WI38 (cell line): ENCODE results near the gene ZP1.

Experiments used
- H3K4me3 ChIP-seq: 2 replicates; pipeline ENCODE4 v1.5.1; 2011; ENCODE audit warnings: low read depth, mild to moderate bottlenecking, control low read depth, low read length
- TF ChIP-seq, protein P1 (sequence below): IDR thresholded peaks from 2 replicates; pipeline ENCODE4 v1.5.1; 2012; ENCODE audit warnings: low read depth, mild to moderate bottlenecking, control low read depth, low read length

ZP1 gene

DNA sequence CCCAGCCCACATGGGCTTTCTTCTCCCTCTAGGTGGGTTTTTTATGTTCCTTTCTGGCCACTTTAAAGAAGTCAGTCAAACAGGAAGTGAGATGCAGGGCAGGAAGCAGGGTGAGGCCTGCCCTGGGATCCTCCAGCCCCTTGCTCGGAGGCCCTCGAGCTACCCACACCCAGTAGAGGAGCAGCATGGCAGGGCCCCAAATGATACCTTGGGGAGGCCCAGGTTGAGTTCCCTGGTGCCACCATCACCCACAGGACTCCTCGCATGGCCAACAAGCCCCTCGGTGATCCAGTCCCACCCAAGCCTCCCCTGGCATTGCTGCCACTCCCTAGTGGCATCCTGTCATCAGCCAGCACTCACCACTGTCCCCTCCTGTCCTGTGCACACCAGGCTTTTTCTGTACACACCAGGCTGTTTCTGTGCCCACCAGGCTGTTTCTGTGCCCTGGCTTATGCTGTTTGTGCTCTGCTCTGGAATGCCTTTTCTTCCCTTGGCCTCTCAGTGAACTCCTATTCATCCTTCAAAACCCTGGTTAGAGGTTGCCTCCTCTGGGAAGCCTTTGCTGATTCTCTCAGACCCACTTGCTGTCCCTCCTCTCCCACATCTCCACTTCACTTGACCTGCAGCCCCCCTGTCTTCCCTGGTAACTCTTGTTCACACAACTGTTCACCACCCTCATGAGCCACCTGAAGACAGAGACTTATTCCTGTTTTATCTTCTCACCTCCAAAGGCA is 8.4 kb upstream of the ZP1 start:
- H3K4me3 ChIP-seq = no peak overlapping the region
- TF ChIP-seq, protein P1, sequence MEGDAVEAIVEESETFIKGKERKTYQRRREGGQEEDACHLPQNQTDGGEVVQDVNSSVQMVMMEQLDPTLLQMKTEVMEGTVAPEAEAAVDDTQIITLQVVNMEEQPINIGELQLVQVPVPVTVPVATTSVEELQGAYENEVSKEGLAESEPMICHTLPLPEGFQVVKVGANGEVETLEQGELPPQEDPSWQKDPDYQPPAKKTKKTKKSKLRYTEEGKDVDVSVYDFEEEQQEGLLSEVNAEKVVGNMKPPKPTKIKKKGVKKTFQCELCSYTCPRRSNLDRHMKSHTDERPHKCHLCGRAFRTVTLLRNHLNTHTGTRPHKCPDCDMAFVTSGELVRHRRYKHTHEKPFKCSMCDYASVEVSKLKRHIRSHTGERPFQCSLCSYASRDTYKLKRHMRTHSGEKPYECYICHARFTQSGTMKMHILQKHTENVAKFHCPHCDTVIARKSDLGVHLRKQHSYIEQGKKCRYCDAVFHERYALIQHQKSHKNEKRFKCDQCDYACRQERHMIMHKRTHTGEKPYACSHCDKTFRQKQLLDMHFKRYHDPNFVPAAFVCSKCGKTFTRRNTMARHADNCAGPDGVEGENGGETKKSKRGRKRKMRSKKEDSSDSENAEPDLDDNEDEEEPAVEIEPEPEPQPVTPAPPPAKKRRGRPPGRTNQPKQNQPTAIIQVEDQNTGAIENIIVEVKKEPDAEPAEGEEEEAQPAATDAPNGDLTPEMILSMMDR = no peak

DNA sequence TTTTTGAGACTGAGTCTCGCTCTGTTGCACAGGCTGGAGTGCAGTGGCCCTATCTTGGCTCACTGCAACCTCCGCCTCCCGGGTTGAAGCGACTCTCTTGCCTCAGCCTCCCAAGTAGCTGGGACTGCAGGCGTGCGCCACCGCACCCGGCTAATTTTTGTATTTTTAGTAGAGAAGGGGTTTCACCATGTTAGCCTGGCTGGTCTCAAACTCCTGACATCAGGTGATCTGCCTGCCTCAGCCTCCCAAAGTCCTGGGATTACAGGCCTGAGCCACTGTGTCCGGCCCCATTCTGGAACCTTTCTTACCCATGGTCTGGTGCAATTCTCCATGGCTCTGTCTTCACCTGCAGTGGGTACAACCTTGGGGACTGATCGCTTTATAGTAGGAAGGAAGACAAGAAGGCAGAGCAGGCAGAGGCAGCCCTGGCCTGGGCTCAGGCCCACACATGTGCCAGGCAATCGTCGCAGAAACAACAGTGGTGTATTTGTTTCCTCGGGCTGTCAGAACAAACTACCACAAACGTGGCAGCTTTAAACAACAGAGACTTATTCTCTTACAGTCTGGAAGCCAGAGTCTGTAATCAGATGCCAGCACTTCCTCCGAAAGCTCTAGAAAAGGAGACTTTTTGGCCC is 7.6 kb upstream of the ZP1 start:
- H3K4me3 ChIP-seq = no peak overlapping the region
- TF ChIP-seq, protein P1 = no peak

DNA sequence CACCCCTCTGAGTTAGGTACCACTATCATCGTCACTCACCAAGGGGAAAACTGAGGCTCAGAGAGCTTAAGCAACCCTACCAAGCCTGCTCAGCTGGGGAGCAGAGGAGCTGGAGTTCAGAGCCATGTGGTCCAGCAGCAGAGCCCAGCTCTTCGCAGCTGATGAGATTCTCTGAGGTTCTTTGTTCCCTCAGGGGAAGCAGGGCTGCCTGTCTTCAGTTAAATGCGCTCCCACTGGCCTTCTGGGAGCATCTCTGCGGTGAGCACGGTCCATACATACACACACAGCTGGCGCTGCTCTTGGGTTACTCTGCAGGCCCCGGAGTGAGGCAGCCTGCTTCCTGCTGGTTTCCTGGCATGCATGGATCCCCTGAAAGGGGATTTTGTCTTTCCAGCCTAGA is 6.4 kb upstream of the ZP1 start:
- TF ChIP-seq, protein P1 = no peak
- no peak overlapping the region for H3K4me3 ChIP-seq

DNA sequence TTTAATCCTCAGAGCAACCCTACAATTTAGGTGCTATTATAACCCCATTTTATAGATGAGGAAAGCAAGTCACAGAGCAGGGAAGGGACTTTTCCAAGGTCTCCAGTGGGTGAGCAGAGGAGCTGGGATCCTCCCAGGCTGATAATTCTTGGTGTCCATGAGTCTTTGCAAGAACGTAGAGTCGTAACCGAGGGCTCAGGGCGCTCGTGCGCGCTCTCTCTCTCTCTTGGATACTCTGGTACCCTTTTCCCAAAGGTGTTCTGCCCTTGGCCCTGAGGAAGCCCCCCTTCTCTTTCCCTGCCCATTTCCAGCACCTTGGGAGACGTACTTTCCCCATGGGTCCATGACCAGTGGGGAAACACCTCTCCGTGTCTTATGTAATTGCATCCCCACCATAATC is 5.2 kb upstream of the ZP1 start:
- TF ChIP-seq, protein P1 = no peak
- H3K4me3 ChIP-seq = no peak overlapping the region

GRCh38 chr11:60863550-60864521 is 3.5 kb upstream of the ZP1 start:
- H3K4me3 ChIP-seq = no peak overlapping the region
- TF ChIP-seq, protein P1 = no peak

DNA sequence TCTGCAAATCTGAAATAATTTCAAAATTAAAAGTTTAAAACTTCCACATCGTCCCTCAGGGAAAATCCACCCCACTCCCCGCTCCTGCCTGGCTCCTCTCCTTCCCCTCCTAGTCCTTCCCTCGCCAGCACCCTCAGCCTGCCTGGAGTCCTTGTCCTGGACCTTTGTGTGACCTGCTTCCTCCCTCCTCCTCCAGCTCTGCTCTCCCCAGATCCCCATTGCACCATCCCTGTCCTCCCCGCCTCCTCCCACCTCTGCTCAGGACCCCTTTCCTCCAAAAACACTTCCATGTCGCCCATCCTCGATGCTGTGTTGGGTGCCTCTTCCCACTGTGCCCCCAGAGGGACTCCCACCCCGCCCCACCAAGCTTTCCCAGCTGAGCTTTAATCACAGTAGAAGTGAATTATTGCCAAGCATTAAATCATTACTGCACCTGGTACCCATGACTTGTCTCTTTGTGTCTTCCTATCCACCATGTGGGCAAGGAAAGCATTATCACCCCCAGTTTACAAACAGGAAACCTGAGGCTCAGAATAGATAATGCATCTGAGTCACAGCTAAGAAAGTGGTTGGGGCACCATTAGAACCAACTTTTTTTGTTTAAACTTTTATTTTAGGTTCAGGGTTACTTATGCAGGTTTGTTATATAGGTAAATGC is 2.4 kb upstream of the ZP1 start:
- TF ChIP-seq, protein P1 = no peak
- H3K4me3 ChIP-seq = no peak overlapping the region
